Small intestine (tissue), 7 donors: ENCODE results near the gene PUS7. TPM values are rescaled to one million over a fixed set of nuclear protein-coding genes. Genes with fewer than 3 reads are reported as not detected.
"Not testable (repeated sequence)": the region's sequence is repeated elsewhere in the genome, so short reads cannot be mapped to it uniquely, and the experiment has no call there.

Source experiments
- DNase-seq, 2 donors: peaks; one replicate each; pipeline versions ENCODE4 v3.0.0 to v3.0.0-alpha.2; 2013
- FAIRE-seq: peaks from 2 replicates; lab custom pipeline; 2012; peaks lifted over from hg19 to GRCh38; lab: Jason Lieb, UNC
- H3K27ac ChIP-seq, 3 donors: one replicate each; pipeline ENCODE4 v1.5.1; 2013; ENCODE audit warnings: low read length in 2 of 3, mild to moderate bottlenecking in 2 of 3, control low read depth in 1 of 3, inconsistent platforms in 1 of 3, low read depth in 1 of 3, moderate library complexity in 1 of 3
- H3K27me3 ChIP-seq, 3 donors: one replicate each; pipeline ENCODE4 v1.6.1; 2013; ENCODE audit warnings: low read length in 3 of 3, inconsistent platforms in 1 of 3; ENCODE audit not compliant: control insufficient read depth in 3 of 3, insufficient read depth in 3 of 3
- H3K36me3 ChIP-seq, 3 donors: one replicate each; pipeline ENCODE4 v1.6.1; 2013; ENCODE audit warnings: low read length in 3 of 3, inconsistent platforms in 1 of 3, low read depth in 1 of 3, mild to moderate bottlenecking in 1 of 3, moderate library complexity in 1 of 3; ENCODE audit not compliant: control insufficient read depth in 3 of 3, insufficient read depth in 2 of 3
- H3K4me1 ChIP-seq, 3 donors: one replicate each; pipeline ENCODE4 v1.6.1; 2013; ENCODE audit warnings: low read length in 2 of 3, inconsistent platforms in 1 of 3, low read depth in 1 of 3, mild to moderate bottlenecking in 1 of 3, moderate library complexity in 1 of 3; ENCODE audit not compliant: control insufficient read depth in 3 of 3, insufficient read depth in 2 of 3
- H3K4me3 ChIP-seq, 3 donors: one replicate each; pipeline ENCODE4 v1.5.1; 2013; ENCODE audit warnings: low read length in 3 of 3, control low read depth in 1 of 3, inconsistent platforms in 1 of 3, low read depth in 1 of 3, mild to moderate bottlenecking in 1 of 3, moderate library complexity in 1 of 3
- H3K9me3 ChIP-seq, 2 donors: one replicate each; pipeline ENCODE4 v1.6.1; 2013; ENCODE audit warnings: low read depth in 1 of 2, low read length in 1 of 2; ENCODE audit not compliant: control insufficient read depth in 2 of 2, insufficient read depth in 1 of 2
- WGBS, 3 donors: extraction: QIAGEN DNeasy Blood & Tissue Kit; methylation state at CpG; one replicate each; pipeline ENCODE4 v1.1.7; 2013; 5-methylcytosine and 5-hydroxymethylcytosine counted together
- polyA plus RNA-seq, 4 donors: library from polyadenylated mRNA; stranded (reverse) in 3 of 4; unstranded in 1 of 4; fragments of 200-250 nt in 3 of 4; fragments of 120-200 nt in 1 of 4; gene quantifications; one replicate each; pipeline versions ENCODE4 v1.2.1 to v1.2.3, GENCODE V29; 2013
- donor health status: healthy with polysubstance abuse.
- donor health status: control.
- donor health status: control.
- donor health status: Bipolar disorder and iron deficiency.
- donor health status: healthy.

The PUS7 gene
- polyA plus RNA-seq, 4 donors = 1.3 to 12.4 (median 4.4) TPM

DNA sequence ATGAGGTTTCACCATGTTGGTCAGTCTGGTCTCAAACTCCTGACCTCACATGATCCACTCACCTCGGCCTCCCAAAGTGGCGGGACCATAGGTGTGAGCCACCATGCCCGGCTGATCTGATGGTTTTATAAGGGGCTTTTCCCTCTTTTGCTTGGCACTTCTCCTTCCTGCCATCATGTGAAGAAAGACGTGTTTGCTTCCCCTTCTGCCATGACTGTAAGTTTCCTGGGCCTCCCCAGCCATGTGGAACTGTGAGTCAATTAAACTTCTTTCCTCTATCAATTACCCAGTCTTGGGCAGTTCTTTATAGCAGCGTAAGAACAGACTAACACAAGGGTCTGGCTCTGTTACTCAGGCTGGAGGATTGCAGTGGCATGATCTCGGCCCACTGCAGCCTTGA is 84.7 kb downstream of the PUS7 start:
- not testable (repeated sequence) for H3K27me3 ChIP-seq, H3K4me3 ChIP-seq, H3K9me3 ChIP-seq, DNase-seq, H3K36me3 ChIP-seq, H3K4me1 ChIP-seq, H3K27ac ChIP-seq, FAIRE-seq
- WGBS, 3 donors = 91 to 95% (median 94%) methylated on average over 6 of the region's 6 CpGs

DNA sequence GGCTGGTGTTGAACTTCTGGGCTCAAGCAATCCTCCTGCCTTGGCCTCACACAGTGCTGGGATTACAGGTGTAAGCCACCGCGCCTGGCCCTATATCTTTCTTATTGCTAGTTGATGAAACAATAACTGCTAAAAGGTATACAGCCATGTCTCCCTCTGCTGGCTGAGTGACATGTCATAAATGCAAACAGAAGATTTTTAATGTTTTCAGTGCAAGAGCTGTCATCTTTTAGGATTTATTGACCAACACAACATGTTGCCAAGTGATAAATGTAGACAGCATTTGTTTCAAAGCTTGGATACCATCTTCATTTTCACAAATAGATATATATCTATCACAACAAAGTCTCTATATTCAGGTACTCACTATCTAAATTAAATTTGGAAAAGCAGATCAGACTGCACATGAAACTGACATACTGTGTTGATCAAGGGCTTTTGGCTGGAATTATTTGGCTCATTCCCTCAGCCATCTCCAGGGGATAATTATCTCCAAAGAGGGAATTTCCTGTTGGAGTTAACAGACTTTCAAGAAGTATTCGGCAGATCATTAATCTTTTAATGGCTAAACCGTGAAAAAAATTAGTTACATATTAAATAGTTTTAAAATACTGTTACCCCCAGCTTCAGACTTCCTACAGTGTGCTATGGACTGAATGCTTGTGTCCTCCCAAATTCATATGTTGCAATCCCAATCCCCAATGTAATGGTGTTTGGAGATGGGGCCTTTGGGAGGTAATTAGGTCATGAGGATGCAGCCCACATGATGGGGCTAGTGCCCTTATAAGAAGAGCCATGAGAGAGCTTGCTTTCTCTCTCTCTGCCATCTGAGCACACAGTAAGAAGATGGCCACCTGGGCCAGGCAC is 92.1 kb downstream of the PUS7 start:
- Histone ChIP-seq H3K4me3 (no peak overlapping the region), H3K4me1 (no peaks in the 10 kb centered on the region), H3K27me3 (no peaks in the 10 kb centered on the region), H3K27ac (no peak overlapping the region), H3K36me3 (no peaks in the 10 kb centered on the region), H3K9me3 (no peaks in the 10 kb centered on the region)
- no peak for FAIRE-seq
- WGBS, 3 donors = 19 to 37% (median 29%) methylated on average over 4 of the region's 4 CpGs
- peak; percentile 53 to 65 for DNase-seq

DNA sequence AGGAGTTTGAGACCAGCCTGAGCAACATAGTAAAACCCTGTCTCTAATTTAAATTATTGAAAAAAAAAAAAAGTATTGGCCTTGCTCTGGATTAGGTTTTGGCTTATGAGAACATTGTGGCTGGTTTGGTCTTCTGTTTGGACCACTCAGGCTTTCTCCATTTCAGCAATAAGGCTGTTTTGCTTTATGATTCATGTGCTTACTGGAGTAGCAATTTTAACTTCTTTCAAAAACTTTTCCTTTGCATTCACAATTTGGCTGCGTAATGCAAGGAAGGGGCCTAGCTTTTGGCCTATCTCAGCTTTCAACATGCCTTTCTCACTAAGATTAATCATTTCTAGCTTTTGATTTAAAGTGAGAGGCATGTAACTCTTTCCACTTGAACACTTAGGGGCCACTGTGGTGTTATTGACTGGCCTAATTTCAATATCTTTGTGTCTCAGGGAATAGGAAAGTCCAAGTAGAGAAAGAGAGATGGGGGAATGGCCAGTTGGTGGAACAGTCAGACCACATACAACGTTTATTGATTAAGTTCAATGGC is 95.4 kb downstream of the PUS7 start:
- Histone ChIP-seq H3K36me3 (no peaks in the 10 kb centered on the region), H3K27ac (no peak overlapping the region), H3K27me3 (no peaks in the 10 kb centered on the region), H3K9me3 (no peaks in the 10 kb centered on the region), H3K4me1 (no peaks in the 10 kb centered on the region), H3K4me3 (no peak overlapping the region)
- WGBS, 3 donors = 78 to 86% (median 78%) methylated on average over 2 of the region's 2 CpGs
- FAIRE-seq (no peak), DNase-seq (no peak)

DNA sequence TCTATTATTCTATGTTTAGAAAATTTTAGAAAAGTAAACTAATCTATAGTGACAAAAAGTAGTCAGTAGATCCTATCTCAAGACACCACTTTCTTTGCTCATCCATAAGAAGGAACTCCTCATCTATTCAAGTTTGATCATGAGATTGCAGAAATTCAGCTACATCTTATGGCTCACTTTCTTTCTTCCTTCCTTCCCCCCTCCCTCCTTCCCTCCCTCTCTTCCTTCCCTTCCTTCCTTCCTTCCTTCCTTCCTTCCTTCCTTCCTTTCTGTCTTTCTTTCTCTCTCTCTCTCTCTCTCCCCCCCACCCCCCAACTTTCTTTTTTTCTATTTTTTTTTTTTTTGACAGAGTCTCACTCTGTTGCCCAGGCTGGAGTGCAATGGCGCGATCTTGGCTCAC is 98.1 kb downstream of the PUS7 start:
- Histone ChIP-seq H3K9me3 (no peaks in the 10 kb centered on the region), H3K27ac (no peak overlapping the region), H3K4me3 (no peak overlapping the region), H3K36me3 (no peaks in the 10 kb centered on the region), H3K4me1 (no peaks in the 10 kb centered on the region), H3K27me3 (no peaks in the 10 kb centered on the region)
- 96 to 98% (median 97%) methylated on average over 2 of the region's 2 CpGs for WGBS, 3 donors
- FAIRE-seq (no peak), DNase-seq (no peak)

DNA sequence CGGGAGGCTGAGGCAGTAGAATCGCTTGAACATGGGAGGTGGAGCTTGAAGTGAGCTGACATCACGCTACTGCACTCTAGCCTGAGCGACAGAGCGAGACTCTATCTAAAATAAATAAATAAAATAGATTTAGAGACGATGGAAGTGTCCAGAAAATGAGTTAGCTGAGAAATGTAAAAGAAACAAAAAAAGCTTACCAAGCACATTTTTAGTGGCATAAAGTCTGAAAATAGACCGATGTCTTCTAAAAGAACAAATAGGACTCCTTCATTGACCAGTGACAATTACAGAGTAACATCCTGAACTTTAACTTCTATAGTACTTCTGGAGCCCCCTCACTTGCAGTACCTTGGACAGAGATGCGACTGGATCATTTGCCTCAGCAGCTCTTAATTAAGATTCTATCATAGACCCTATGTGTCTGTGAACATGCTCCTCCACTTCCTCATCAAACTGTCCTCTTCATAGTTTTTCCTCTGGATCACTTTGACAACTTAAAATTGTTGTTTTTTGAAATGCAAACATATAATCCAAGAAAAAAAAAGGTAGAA is 108.1 kb downstream of the PUS7 start:
- Histone ChIP-seq H3K9me3 (no peaks in the 10 kb centered on the region), H3K27ac (no peak overlapping the region), H3K27me3 (no peaks in the 10 kb centered on the region), H3K4me1 (no peaks in the 10 kb centered on the region), H3K36me3 (no peaks in the 10 kb centered on the region), H3K4me3 (no peak overlapping the region)
- FAIRE-seq (no peak), DNase-seq (no peak)
- WGBS, 3 donors = 75 to 81% (median 80%) methylated on average over 8 of the region's 8 CpGs

DNA sequence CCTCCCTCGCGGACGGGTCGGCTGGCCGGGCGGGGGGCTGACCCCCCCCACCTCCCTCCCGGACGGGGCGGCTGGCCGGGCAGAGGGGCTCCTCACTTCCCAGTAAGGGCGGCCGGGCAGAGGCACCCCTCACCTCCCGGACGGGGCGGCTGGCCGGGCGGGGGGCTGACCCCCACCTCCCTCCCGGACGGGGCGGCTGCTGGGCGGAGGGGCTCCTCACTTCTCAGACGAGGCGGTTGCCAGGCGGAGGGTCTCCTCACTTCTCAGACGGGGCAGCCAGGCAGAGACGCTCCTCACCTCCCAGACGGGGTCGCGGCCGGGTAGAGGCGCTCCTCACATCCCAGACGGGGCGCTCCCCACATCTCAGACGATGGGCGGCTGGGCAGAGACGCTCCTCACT is 111.3 kb downstream of the PUS7 start:
- not testable (repeated sequence) for H3K4me1 ChIP-seq, H3K27me3 ChIP-seq, FAIRE-seq, H3K9me3 ChIP-seq, H3K27ac ChIP-seq, DNase-seq, H3K4me3 ChIP-seq, H3K36me3 ChIP-seq
- WGBS, 3 donors = 95 to 99% (median 98%) methylated on average over 18 to 36 of the region's 36 CpGs

DNA sequence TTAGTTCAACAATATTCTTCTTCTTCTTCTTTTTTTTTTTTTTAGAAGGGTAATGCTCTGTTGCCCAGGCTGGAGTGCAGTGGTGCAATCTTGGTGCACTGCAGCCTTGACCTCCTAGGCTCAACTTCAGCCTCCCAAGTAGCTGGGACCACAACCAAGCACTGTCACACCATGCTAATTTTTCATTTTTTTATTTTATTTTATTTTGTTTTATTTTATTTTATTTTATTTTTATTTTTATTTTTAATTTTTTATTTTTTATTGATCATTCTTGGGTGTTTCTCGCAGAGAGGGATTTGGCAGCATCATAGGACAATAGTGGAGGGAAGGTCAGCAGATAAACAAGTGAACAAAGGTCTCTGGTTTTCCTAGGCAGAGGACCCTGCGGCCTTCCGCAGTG is 112.3 kb downstream of the PUS7 start:
- H3K27me3 ChIP-seq, H3K27ac ChIP-seq, H3K4me1 ChIP-seq, H3K36me3 ChIP-seq, DNase-seq, H3K4me3 ChIP-seq, FAIRE-seq, H3K9me3 ChIP-seq: not testable (repeated sequence)
- WGBS, 3 donors = 53 to 81% (median 75%) methylated on average over 1 to 2 of the region's 3 CpGs

DNA sequence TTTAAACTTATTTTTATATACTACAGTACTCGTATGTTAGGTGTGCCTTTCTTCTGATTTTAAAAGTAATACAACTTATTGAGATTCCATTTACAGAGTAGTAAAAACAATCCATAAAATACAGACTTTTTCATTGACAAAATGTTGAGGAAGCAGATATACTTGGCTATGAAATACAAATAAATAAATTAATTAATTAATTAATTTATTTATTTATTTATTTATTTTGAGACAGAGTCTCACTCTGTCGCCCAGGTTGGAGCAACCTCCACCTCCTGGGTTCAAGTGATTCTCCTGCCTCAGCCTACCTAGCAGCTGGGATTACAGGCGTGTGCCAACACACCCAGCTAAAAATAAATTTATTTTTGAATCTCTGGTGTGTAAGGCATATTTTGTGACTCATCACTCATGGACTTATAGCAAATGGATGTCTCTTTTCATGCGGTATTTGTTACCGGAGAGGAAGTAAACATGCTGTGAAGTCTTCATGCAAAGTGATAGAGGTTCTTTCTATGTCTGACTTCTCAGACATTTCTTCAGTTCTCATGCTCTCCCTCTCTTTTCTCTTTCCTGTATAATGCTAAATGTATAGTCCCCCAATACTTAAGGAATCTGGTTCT is 113.2 kb downstream of the PUS7 start:
- Histone ChIP-seq H3K9me3 (no peaks in the 10 kb centered on the region), H3K27ac (no peak overlapping the region), H3K4me1 (no peaks in the 10 kb centered on the region), H3K36me3 (no peaks in the 10 kb centered on the region), H3K4me3 (no peak overlapping the region), H3K27me3 (no peaks in the 10 kb centered on the region)
- 87 to 94% (median 88%) methylated on average over 5 of the region's 5 CpGs for WGBS, 3 donors
- DNase-seq (no peak), FAIRE-seq (no peak)
